A673 (cell line): ENCODE data around the gene EID3. TPM values are rescaled to one million over a fixed set of nuclear protein-coding genes. Genes with fewer than 3 reads are reported as not detected.
A peak's percentile ranks its signal among the peaks of the same experiment; 100 is the strongest.

Experiments used
- BruUV-seq: library from RNA; stranded (reverse); fragments of 400-500 nt; replicated peaks from 2 replicates; lab custom pipeline; 2021; lab: Mats Ljungman, UMichigan
- CTCF ChIA-PET: fragments of 300-600 bp; sonication (Branson Sonifier 250); formaldehyde crosslinking; loops from one replicate; lab custom pipeline; 2022; ENCODE audit warnings: antibody characterized with exemption; lab: Charles Lee
- POLR2A ChIA-PET: fragments of 300-600 bp; sonication (Branson Sonifier 250); formaldehyde crosslinking; loops from one replicate; lab custom pipeline; 2022; ENCODE audit warnings: antibody characterized with exemption; ENCODE audit not compliant: low non-redundant PET; lab: Charles Lee
- DNase-seq: peaks from one replicate; pipeline ENCODE4 v3.0.0-alpha.2; 2015; ENCODE audit warnings: low spot score
- H3K27ac ChIP-seq: fragments of 200-600 bp; sonication (generic); 2 replicates; pipeline ENCODE4 v1.5.1; 2016; ENCODE audit warnings: mixed run types, low read depth, mild to moderate bottlenecking, mixed read lengths, antibody characterized with exemption, low read length; ENCODE audit not compliant: poor library complexity, severe bottlenecking
- H3K27me3 ChIP-seq: fragments of 200-600 bp; sonication (generic); replicated peaks from 2 replicates; pipeline ENCODE4 v1.6.1; 2017; ENCODE audit warnings: mixed run types, low read depth, mild to moderate bottlenecking, mixed read lengths, antibody characterized with exemption, low read length; ENCODE audit not compliant: insufficient read depth, poor library complexity
- H3K36me3 ChIP-seq: fragments of 200-600 bp; sonication (generic); 2 replicates; pipeline ENCODE4 v1.6.1; 2016; ENCODE audit warnings: mixed run types, mild to moderate bottlenecking, mixed read lengths, antibody characterized with exemption, low read length; ENCODE audit not compliant: insufficient read depth, poor library complexity, severe bottlenecking
- H3K4me1 ChIP-seq: fragments of 200-600 bp; sonication (generic); 2 replicates; pipeline ENCODE4 v1.6.1; 2017; ENCODE audit warnings: mixed run types, mild to moderate bottlenecking, mixed read lengths, antibody characterized with exemption, low read length; ENCODE audit not compliant: insufficient read depth, poor library complexity, severe bottlenecking
- H3K4me3 ChIP-seq: fragments of 200-600 bp; sonication (generic); 2 replicates; pipeline ENCODE4 v1.5.1; 2016; ENCODE audit warnings: low read depth, mixed run types, mild to moderate bottlenecking, mixed read lengths, low read length; ENCODE audit not compliant: poor library complexity, severe bottlenecking
- H3K9me3 ChIP-seq: fragments of 200-600 bp; sonication (generic); 2 replicates; pipeline ENCODE4 v1.6.1; 2016; ENCODE audit warnings: mixed run types, low read depth, mild to moderate bottlenecking, mixed read lengths, antibody characterized with exemption, low read length; ENCODE audit not compliant: poor library complexity, severe bottlenecking
- CTCF ChIP-seq: fragments of 300-800, 200-600 bp; sonication (generic); conservative IDR thresholded peaks from 2 replicates; pipeline ENCODE4 v1.5.1; 2017; ENCODE audit warnings: low read depth, mild to moderate bottlenecking, antibody characterized with exemption, low read length, moderate library complexity, mixed read lengths
- EZH2 ChIP-seq: fragments of 200-600 bp; sonication (generic); IDR thresholded peaks from 2 replicates; pipeline ENCODE4 v1.6.1; 2017; ENCODE audit warnings: borderline replicate concordance, low read depth, mild to moderate bottlenecking, mixed read lengths, antibody characterized with exemption, low read length; ENCODE audit not compliant: poor library complexity, severe bottlenecking
- intact Hi-C: fragments of 100-400 bp; cut with micrococcal nuclease; formaldehyde crosslinking; loops from one replicate; pipeline ENCODE4 v1.10.0; 2022; ENCODE audit not compliant: unreplicated experiment
- total RNA-seq: library from RNA; stranded (reverse); gene quantifications from 2 replicates; pipeline ENCODE4 v1.2.3, GENCODE V29; 2021

EID3 gene
- total RNA-seq, 1 experiment from 2014 or later, result 5.4 TPM

GRCh38 chr12:104333692-104334255 is 30.2 kb downstream of the EID3 start:
- peaks cover 70% of the 10 kb centered on the region for H3K36me3 ChIP-seq
- H3K27me3 ChIP-seq, result no peaks in the 10 kb centered on the region
- CTCF ChIA-PET, result no interaction called here
- POLR2A ChIA-PET, result no interaction called here
- no peak for DNase-seq
- no peak overlapping the region for H3K4me3 ChIP-seq
- no peaks in the 10 kb centered on the region for H3K9me3 ChIP-seq
- TF ChIP-seq CTCF (no peak), EZH2 (no peak)
- no peaks in the 10 kb centered on the region for H3K4me1 ChIP-seq
- intact Hi-C loops, result no loop called here
- H3K27ac ChIP-seq, result no peak overlapping the region
- no TSS peak for BruUV-seq

GRCh38 chr12:104334581-104334980 is 31.0 kb downstream of the EID3 start:
- ChIA-PET POLR2A (no interaction called here), CTCF (no interaction called here)
- Histone ChIP-seq H3K4me3 (no peak overlapping the region), H3K4me1 (no peaks in the 10 kb centered on the region), H3K9me3 (no peaks in the 10 kb centered on the region), H3K27me3 (no peaks in the 10 kb centered on the region), H3K27ac (no peak overlapping the region), H3K36me3 (peaks cover 70% of the 10 kb centered on the region)
- BruUV-seq, result TSS peak; percentile 7
- intact Hi-C loops, result no loop called here
- TF ChIP-seq CTCF, result no peak
- TF ChIP-seq EZH2, result no peak
- no peak for DNase-seq

GRCh38 chr12:104336115-104336514 is 32.6 kb downstream of the EID3 start:
- H3K27ac ChIP-seq, result no peak overlapping the region
- H3K4me3 ChIP-seq, result no peak overlapping the region
- no peaks in the 10 kb centered on the region for H3K9me3 ChIP-seq
- no peak for TF ChIP-seq CTCF
- no peak for TF ChIP-seq EZH2
- no peak for DNase-seq
- H3K36me3 ChIP-seq, result peaks cover 79% of the 10 kb centered on the region
- intact Hi-C loops, result no loop called here
- CTCF ChIA-PET, result no interaction called here
- H3K27me3 ChIP-seq, result no peaks in the 10 kb centered on the region
- H3K4me1 ChIP-seq, result no peaks in the 10 kb centered on the region
- POLR2A ChIA-PET, result no interaction called here
- no TSS peak for BruUV-seq
